ENCODE measurements around the gene RHNO1.

Gene RHNO1

GRCh38 chr12:2892246-2892645 is 15.2 kb downstream of the RHNO1 start:
- TF ChIP-seq, protein P1, sequence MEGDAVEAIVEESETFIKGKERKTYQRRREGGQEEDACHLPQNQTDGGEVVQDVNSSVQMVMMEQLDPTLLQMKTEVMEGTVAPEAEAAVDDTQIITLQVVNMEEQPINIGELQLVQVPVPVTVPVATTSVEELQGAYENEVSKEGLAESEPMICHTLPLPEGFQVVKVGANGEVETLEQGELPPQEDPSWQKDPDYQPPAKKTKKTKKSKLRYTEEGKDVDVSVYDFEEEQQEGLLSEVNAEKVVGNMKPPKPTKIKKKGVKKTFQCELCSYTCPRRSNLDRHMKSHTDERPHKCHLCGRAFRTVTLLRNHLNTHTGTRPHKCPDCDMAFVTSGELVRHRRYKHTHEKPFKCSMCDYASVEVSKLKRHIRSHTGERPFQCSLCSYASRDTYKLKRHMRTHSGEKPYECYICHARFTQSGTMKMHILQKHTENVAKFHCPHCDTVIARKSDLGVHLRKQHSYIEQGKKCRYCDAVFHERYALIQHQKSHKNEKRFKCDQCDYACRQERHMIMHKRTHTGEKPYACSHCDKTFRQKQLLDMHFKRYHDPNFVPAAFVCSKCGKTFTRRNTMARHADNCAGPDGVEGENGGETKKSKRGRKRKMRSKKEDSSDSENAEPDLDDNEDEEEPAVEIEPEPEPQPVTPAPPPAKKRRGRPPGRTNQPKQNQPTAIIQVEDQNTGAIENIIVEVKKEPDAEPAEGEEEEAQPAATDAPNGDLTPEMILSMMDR (IDR thresholded peaks at IDR 0.05; ENCODE audit: insufficient read depth, missing control alignments) = no peak
- DNase-seq (ENCODE audit: insufficient read length, low spot score) (no peak), FAIRE-seq (no peak)

DNA sequence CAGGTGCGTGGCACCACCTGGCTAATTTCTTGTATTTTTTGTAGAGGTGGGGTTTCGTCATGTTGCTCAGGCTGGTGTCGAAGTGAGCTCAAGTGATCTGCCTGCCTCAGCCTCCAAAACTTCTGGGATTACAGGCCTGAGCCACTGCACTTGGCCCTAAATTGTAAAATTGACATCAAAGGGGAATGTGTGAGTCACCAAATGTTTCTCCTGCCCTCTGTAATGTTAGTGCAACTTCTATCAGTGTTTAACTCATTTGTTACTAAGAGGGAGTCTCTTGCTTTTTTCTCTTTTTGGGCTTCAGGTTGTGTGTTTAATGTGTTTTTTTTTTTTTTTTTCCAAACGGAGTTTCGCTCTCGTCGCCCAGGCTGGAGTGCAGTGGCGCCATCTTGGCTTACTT is 16.0 kb downstream of the RHNO1 start:
- DNase-seq (ENCODE audit: insufficient read length, low spot score) (no peak), FAIRE-seq (no peak)
- TF ChIP-seq, protein P1 (IDR thresholded peaks at IDR 0.05; ENCODE audit: insufficient read depth, missing control alignments) = no peak

DNA sequence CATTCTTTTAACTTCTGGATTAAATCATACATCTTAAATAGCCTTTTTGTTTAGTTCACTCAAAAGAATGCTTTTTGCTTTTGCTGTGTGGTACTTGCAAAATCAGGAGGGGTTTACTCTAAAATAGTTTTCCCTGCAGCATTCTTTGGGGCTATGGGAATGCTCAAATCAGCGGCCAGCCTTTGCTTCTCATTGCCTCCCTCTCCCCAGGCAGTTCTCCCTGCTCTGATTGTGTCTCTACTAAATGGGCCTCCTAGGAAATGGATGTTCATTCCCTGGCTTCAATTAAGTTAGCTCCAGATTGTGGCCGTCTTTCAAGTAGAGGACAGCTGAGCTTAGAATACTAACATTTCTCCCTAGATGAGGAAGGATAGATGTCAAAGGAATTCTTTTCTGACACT is 18.0 kb downstream of the RHNO1 start:
- FAIRE-seq (no peak), DNase-seq (ENCODE audit: insufficient read length, low spot score) (no peak)
- TF ChIP-seq, protein P1 (IDR thresholded peaks at IDR 0.05; ENCODE audit: insufficient read depth, missing control alignments) = no peak

DNA sequence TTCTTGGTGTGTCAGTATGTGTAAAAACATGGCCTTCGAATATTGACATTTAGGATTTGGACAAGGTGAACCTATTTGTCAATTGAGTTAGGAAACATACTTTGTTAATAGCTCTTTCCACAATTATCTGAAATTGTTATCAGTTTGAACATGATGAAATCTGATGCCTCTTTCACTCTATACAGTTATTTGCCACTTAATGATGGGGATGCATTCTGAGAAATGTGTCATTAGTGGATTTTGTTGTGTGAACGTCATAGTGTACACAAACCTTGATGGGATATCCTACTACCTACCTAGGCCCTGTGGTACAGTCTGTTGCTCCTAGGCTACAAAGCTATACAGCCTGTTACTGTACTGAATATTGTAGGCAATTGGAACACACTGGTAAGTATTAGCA is 18.5 kb downstream of the RHNO1 start:
- TF ChIP-seq, protein P1 (IDR thresholded peaks at IDR 0.05; ENCODE audit: insufficient read depth, missing control alignments) = no peak
- no peak for FAIRE-seq
- no peak for DNase-seq (ENCODE audit: insufficient read length, low spot score)

DNA sequence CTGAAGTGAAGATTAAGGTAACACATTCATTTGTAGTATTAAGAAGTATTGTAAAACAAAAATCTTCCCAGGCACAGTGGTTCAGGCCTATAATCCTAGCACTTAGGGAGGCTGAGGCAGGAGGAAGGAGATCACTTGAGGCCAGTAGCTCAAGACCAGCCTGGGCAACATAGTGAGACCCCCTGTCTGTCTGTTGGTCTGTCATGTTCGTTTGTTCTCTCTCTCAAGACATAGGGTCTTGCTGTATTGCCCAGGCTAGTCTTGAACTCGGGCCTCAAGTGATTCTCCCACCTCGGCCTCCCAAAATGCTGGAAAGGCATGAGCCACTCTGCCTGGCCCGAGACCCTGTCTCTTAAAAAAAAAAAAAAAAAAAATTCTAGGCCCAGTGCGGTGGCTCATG is 20.4 kb downstream of the RHNO1 start:
- DNase-seq (ENCODE audit: insufficient read length, low spot score) (no peak), FAIRE-seq (no peak)
- TF ChIP-seq, protein P1 (IDR thresholded peaks at IDR 0.05; ENCODE audit: insufficient read depth, missing control alignments) = no peak

DNA sequence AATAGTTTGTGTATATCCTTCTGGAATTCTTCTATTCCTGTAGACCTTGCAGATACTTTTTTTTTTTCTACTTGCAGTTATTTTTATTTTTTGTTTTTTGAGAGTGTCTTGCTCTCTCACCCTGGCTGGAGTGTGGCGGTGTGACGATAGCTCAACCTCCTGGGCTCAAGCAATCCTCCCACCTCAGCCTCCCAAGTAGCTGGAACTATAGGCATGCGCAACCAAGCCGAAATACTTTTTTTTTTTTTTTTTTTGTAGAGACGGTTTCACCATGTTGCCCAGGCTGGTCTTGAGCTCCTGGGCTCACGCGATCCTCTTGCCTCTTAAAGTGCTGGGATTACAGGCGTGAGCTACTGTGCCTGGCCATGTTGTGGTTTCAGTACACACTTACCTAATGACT is 23.6 kb downstream of the RHNO1 start:
- TF ChIP-seq, protein P1 (IDR thresholded peaks at IDR 0.05; ENCODE audit: insufficient read depth, missing control alignments) = no peak
- FAIRE-seq = no peak
- no peak for DNase-seq (ENCODE audit: insufficient read length, low spot score)

DNA sequence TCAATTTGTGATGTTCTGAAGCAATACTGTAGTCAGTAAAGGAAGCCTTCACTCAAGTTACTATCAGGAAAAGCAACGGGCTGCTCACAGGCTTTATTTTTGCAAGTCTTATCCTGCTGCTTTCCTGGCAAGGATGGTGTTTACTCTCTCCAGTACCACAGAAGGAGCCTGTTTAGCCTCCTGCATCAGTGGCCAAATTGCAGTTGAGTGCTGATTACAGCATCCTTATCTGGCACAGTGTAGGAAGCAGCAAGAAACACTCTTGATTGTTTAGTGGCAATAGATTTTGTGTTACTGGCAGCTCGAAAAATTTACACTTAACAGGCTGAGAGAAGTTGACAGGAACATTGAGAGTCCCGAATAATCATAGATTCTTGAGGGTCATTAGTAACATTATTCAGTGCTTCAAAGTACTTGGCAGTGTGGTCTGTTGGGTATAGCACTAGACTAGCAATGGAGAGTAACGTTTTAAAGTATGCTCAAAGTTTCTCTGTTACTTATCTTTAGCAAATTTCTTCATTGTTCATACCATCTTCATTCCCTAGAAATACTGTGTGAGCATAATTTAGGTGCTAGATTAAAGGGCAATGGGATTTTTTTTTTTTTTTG is 25.4 kb downstream of the RHNO1 start:
- DNase-seq (ENCODE audit: insufficient read length, low spot score) = no peak
- no peak for FAIRE-seq
- TF ChIP-seq, protein P1 (IDR thresholded peaks at IDR 0.05; ENCODE audit: insufficient read depth, missing control alignments) = no peak

Data from D721Med (cell line).